Type B pancreatic cell (in vitro differentiated cells): ENCODE results near the gene RUSC1. TPM values are rescaled to one million over a fixed set of nuclear protein-coding genes. Genes with fewer than 3 reads are reported as not detected.
"Not testable (repeated sequence)": the region's sequence is repeated elsewhere in the genome, so short reads cannot be mapped to it uniquely, and the experiment has no call there.

ENCODE experiments used
- DNase-seq: peaks from one replicate; pipeline ENCODE4 v3.0.0; 2021; ENCODE audit warnings: mixed read lengths; ENCODE audit not compliant: unreplicated experiment; ENCODE audit errors: extremely low spot score
- H3K27ac Mint-ChIP-seq: 2 replicates; pipeline ENCODE4 v1.8.0; 2021; ENCODE audit warnings: mild to moderate bottlenecking, mixed read lengths
- H3K27me3 Mint-ChIP-seq: 2 replicates; pipeline ENCODE4 v1.8.0; 2021; ENCODE audit warnings: mixed read lengths
- H3K36me3 Mint-ChIP-seq: 2 replicates; pipeline ENCODE4 v1.8.0; 2021; ENCODE audit warnings: mixed read lengths
- H3K4me1 Mint-ChIP-seq: one replicate; pipeline ENCODE4 v1.8.0; 2021; ENCODE audit warnings: mixed read lengths; ENCODE audit not compliant: unreplicated experiment
- H3K4me3 Mint-ChIP-seq: 2 replicates; pipeline ENCODE4 v1.8.0; 2021; ENCODE audit warnings: mild to moderate bottlenecking, mixed read lengths
- H3K9me3 Mint-ChIP-seq: 2 replicates; pipeline ENCODE4 v1.8.0; 2021; ENCODE audit warnings: mixed read lengths
- CTCF ChIP-seq: fragments of 200-600 bp; sonication (generic); conservative IDR thresholded peaks from 2 replicates; pipeline ENCODE4 v1.5.0; 2021; ENCODE audit warnings: antibody characterized with exemption, mild to moderate bottlenecking
- total RNA-seq: library from RNA; stranded (reverse); gene quantifications from 2 replicates; pipeline ENCODE4 v1.2.1, GENCODE V29; 2021; ENCODE audit warnings: low replicate concordance

The RUSC1 gene
- total RNA-seq, 1 donor from 2014 or later = 39.1 TPM

GRCh38 chr1:155325603-155325893, 4.9 kb downstream of the RUSC1 start:
- Mint-ChIP-seq H3K4me3 (peak overlapping the region; percentile 81), H3K27ac (peak overlapping the region; percentile 55), H3K36me3 (peaks cover 1% of the 10 kb centered on the region), H3K9me3 (no peaks in the 10 kb centered on the region), H3K4me1 (peaks cover 20% of the 10 kb centered on the region), H3K27me3 (no peaks in the 10 kb centered on the region)
- TF ChIP-seq CTCF = no peak
- DNase-seq = no peak

GRCh38 chr1:155326020-155326526, 5.4 kb downstream of the RUSC1 start:
- Mint-ChIP-seq H3K36me3 (peaks cover 7% of the 10 kb centered on the region), H3K27ac (peak overlapping the region; percentile 55), H3K9me3 (no peaks in the 10 kb centered on the region), H3K4me1 (peaks cover 20% of the 10 kb centered on the region), H3K4me3 (peak overlapping the region; percentile 81), H3K27me3 (no peaks in the 10 kb centered on the region)
- no peak for DNase-seq
- TF ChIP-seq CTCF = no peak

GRCh38 chr1:155326631-155327037, 5.9 kb downstream of the RUSC1 start:
- no peak for DNase-seq
- no peak overlapping the region for H3K4me3 Mint-ChIP-seq
- H3K36me3 Mint-ChIP-seq = peaks cover 10% of the 10 kb centered on the region
- no peaks in the 10 kb centered on the region for H3K9me3 Mint-ChIP-seq
- H3K4me1 Mint-ChIP-seq = peaks cover 17% of the 10 kb centered on the region
- no peak overlapping the region for H3K27ac Mint-ChIP-seq
- no peak for TF ChIP-seq CTCF
- H3K27me3 Mint-ChIP-seq = no peaks in the 10 kb centered on the region

- H3K27me3 Mint-ChIP-seq = no peaks in the 10 kb centered on the region
- no peak overlapping the region for H3K27ac Mint-ChIP-seq
- peaks cover 8% of the 10 kb centered on the region for H3K4me1 Mint-ChIP-seq
- H3K9me3 Mint-ChIP-seq = no peaks in the 10 kb centered on the region
- no peak for TF ChIP-seq CTCF
- peak; percentile 44 for DNase-seq
- H3K36me3 Mint-ChIP-seq = peaks cover 10% of the 10 kb centered on the region
- H3K4me3 Mint-ChIP-seq = peak overlapping the region; percentile 25
Measured at GRCh38 chr1:155327981-155328380, 7.3 kb downstream of the RUSC1 start.

- DNase-seq = peak; percentile 27
- H3K36me3 Mint-ChIP-seq = peaks cover 15% of the 10 kb centered on the region
- not testable (repeated sequence) for H3K9me3 Mint-ChIP-seq, H3K4me3 Mint-ChIP-seq, H3K27ac Mint-ChIP-seq, H3K27me3 Mint-ChIP-seq, H3K4me1 Mint-ChIP-seq
Measured at GRCh38 chr1:155328856-155329255, 8.2 kb downstream of the RUSC1 start.

GRCh38 chr1:155329980-155330598, 9.4 kb downstream of the RUSC1 start:
- H3K27ac Mint-ChIP-seq = no peak overlapping the region
- peaks cover 19% of the 10 kb centered on the region for H3K36me3 Mint-ChIP-seq
- H3K4me1 Mint-ChIP-seq = peaks cover 8% of the 10 kb centered on the region

More at GRCh38 chr1:155329980-155330598, 9.4 kb downstream of the RUSC1 start:
- H3K9me3 Mint-ChIP-seq = no peaks in the 10 kb centered on the region
- no peak for TF ChIP-seq CTCF
- no peaks in the 10 kb centered on the region for H3K27me3 Mint-ChIP-seq
- no peak overlapping the region for H3K4me3 Mint-ChIP-seq
- DNase-seq = no peak
